ENCODE measurements around the gene ARHGEF11. TPM values are rescaled to one million over a fixed set of nuclear protein-coding genes. Genes with fewer than 3 reads are reported as not detected.

Gene ARHGEF11
- total and polyA plus RNA-seq, 9 of the 15 experiments (the other 6 are each of a cell fraction or from before 2014, with no cell fraction given), result 0.14 to 15.5 (median 9.0) TPM

DNA sequence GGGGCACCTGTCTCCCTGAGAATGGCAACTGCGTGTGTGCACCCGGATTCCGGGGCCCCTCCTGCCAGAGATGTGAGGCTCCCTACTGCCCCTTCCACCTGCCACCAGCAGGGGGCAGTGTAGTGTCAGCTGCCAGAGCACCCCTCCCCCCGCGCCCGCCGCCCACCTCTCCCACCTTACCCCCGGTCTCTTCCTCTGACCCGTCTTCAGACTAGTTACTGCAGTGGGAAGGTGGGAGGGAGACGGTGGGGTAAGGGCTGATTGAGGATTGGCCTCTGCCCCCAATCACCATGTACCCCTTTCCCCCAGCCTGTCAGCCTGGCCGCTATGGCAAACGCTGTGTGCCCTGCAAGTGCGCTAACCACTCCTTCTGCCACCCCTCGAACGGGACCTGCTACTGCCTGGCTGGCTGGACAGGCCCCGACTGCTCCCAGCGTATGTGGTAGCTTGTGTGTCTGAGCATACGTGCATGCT, 135.2 kb downstream of the ARHGEF11 start (continued):
- TF ChIP-seq MYC (IDR thresholded peaks at IDR 0.05; ENCODE audit: low read depth, low read length), result 0 out of 2 replicates have a peak, but pooled peaks have one; percentile 16
- no peak for TF ChIP-seq MYC (CRISPR knock-in tag; IDR thresholded peaks at IDR 0.05; ENCODE audit: borderline replicate concordance, low read depth)
- TF ChIP-seq CTBP1 (IDR thresholded peaks at IDR 0.05; ENCODE audit: borderline replicate concordance), result 0 out of 2 replicates have a peak, but pooled peaks have one; percentile 29
- TF ChIP-seq RBM22 (IDR thresholded peaks at IDR 0.05; ENCODE audit: low read depth, low read length, poor library complexity, severe bottlenecking), result no peak
- TF ChIP-seq CREM (IDR thresholded peaks at IDR 0.05; ENCODE audit: low read depth), result no peak
- peak; percentile 52; the same call in 1 of the 2 replicates for TF ChIP-seq SP1 (CRISPR knock-in tag; IDR thresholded peaks at IDR 0.05)
- peak; percentile 63 for TF ChIP-seq RB1 (IDR thresholded peaks at IDR 0.05; ENCODE audit: low read depth)
- TF ChIP-seq ZSCAN29 (IDR thresholded peaks at IDR 0.05), result no peak
- no peak for TF ChIP-seq SRSF9 (IDR thresholded peaks at IDR 0.05; ENCODE audit: borderline replicate concordance, low read depth, low read length)
- TF ChIP-seq, protein P1, sequence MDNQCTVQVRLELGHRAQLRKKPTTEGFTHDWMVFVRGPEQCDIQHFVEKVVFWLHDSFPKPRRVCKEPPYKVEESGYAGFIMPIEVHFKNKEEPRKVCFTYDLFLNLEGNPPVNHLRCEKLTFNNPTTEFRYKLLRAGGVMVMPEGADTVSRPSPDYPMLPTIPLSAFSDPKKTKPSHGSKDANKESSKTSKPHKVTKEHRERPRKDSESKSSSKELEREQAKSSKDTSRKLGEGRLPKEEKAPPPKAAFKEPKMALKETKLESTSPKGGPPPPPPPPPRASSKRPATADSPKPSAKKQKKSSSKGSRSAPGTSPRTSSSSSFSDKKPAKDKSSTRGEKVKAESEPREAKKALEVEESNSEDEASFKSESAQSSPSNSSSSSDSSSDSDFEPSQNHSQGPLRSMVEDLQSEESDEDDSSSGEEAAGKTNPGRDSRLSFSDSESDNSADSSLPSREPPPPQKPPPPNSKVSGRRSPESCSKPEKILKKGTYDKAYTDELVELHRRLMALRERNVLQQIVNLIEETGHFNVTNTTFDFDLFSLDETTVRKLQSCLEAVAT (IDR thresholded peaks at IDR 0.05), result no peak
- TF ChIP-seq ZBTB17 (CRISPR knock-in tag; IDR thresholded peaks at IDR 0.05), result 0 out of 2 replicates have a peak, but pooled peaks have one; percentile 24

DNA sequence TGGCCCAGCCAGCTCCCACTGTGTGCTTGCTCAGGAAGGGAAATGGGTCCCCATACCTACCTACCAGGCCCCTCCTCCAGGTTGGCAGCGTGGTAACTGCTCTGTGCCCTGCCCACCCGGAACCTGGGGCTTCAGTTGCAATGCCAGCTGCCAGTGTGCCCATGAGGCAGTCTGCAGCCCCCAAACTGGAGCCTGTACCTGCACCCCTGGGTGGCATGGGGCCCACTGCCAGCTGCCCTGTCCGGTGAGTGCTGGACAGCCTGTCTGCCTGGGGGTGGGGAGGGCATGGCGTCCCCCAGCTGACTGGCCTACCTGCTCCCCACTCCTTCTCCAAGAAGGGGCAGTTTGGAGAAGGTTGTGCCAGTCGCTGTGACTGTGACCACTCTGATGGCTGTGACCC, 135.9 kb downstream of the ARHGEF11 start:
- ChIA-PET CTCF (ENCODE audit: low intra/inter-chr PET ratio) (interaction anchor here (0.6 to 2.2 kb wide), 3 partner anchors 10 to 675 kb away, joined by 3 to 19 read pairs (median 12); partner anchors contain the start of gene LRRC71), POLR2A (no interaction called here)
- in situ Hi-C loops (cut with MboI) (no loop called here), intact Hi-C loops (cut with micrococcal nuclease) (loop anchor here (1.0 kb wide), 1 partner anchor 11 kb away; the partner anchor contains the start of gene LRRC71)
- no peak for TF ChIP-seq YY1 (IDR thresholded peaks at IDR 0.05; ENCODE audit: borderline replicate concordance in 1 of 3, control insufficient read depth in 1 of 3, extremely low read depth in 1 of 3, insufficient read depth in 3 of 3, insufficient read length in 1 of 3, insufficient replicate concordance in 2 of 3, low read depth in 1 of 3, low read length in 2 of 3)
- no peak for TF ChIP-seq BRCA1 (IDR thresholded peaks at IDR 0.05)
- TF ChIP-seq BRCA1 (CRISPR knock-in tag; IDR thresholded peaks at IDR 0.05), result 0 out of 2 replicates have a peak, but pooled peaks have one; percentile 16
- TF ChIP-seq ZNF239 (CRISPR knock-in tag; IDR thresholded peaks at IDR 0.05), result no peak
- TF ChIP-seq MED1 (CRISPR knock-in tag; IDR thresholded peaks at IDR 0.05; ENCODE audit: borderline replicate concordance), result 0 out of 2 replicates have a peak, but pooled peaks have one; percentile 51
- DNase-seq (ENCODE audit: extremely low read depth in 1 of 4, low spot score in 3 of 4) (no peak), FAIRE-seq (no peak), ATAC-seq (no peak)
- WGBS (ENCODE audit: insufficient coverage, low coverage, missing lambda C conversion rate), result 35% methylated on average over 5 of the region's 5 CpGs
- Histone ChIP-seq H3K9me1 (ENCODE audit: control insufficient read depth, insufficient read depth, low read length) (peaks cover 4% of the 10 kb centered on the region), H3K36me3 (ENCODE audit: control insufficient read depth, insufficient read depth, low read length) (no peaks in the 10 kb centered on the region; the same call in 2 of the 3 replicates), H3K4me1 (replicated peaks in 1 of 2; ENCODE audit: control insufficient read depth in 2 of 2, insufficient read depth in 2 of 2, low read length in 2 of 2) (peaks cover 46 to 72% of the 10 kb centered on the region in 2 experiments), H3K4me2 (ENCODE audit: insufficient read depth, low read length) (no peak overlapping the region), H3K9ac (ENCODE audit: insufficient read depth in 1 of 2, low read depth in 2 of 2, low read length in 2 of 2) (peak overlapping the region in 1 of 2 experiments; percentile 48; a peak in 1 of 4 replicates), H3K79me2 (ENCODE audit: control insufficient read depth, insufficient read depth, low read length) (peaks cover 18% of the 10 kb centered on the region), H3K27me3 (ENCODE audit: control insufficient read depth in 2 of 2, insufficient read depth in 2 of 2, low read length in 2 of 2) (no peaks in the 10 kb centered on the region), H3K9me3 (replicated peaks; ENCODE audit: control insufficient read depth, insufficient read depth, low read depth, low read length) (no peaks in the 10 kb centered on the region), H3K27ac (ENCODE audit: extremely low read depth, low read depth, low read length) (no peak overlapping the region), H4K20me1 (replicated peaks; ENCODE audit: control insufficient read depth, insufficient read depth, low read length) (no peaks in the 10 kb centered on the region), H2AFZ (ENCODE audit: low read depth, low read length) (no peak overlapping the region), H3K4me3 (no peak overlapping the region)
- no TSS peak for BruUV-seq (replicated peaks)

All from K562 (cell line).